GM10266 (cell line): Measurements from ENCODE around the gene E2F4.

Source experiments
- DNase-seq: peaks from one replicate; pipeline ENCODE4 v3.0.0; 2012; ENCODE audit errors: extremely low spot score
- CTCF ChIP-seq: IDR thresholded peaks from 2 replicates; pipeline ENCODE4 v1.5.1; 2012; ENCODE audit warnings: mild to moderate bottlenecking, low read depth; ENCODE audit not compliant: control insufficient read depth, insufficient read depth; ENCODE audit errors: missing control alignments

The E2F4 gene

GRCh38 chr16:67227567-67227921 is 35.6 kb downstream of the E2F4 start:
- DNase-seq, result no peak
- TF ChIP-seq CTCF, result no peak

- no peak for TF ChIP-seq CTCF
- DNase-seq, result no peak
Observed at GRCh38 chr16:67228034-67228785, 36.3 kb downstream of the E2F4 start.

DNA sequence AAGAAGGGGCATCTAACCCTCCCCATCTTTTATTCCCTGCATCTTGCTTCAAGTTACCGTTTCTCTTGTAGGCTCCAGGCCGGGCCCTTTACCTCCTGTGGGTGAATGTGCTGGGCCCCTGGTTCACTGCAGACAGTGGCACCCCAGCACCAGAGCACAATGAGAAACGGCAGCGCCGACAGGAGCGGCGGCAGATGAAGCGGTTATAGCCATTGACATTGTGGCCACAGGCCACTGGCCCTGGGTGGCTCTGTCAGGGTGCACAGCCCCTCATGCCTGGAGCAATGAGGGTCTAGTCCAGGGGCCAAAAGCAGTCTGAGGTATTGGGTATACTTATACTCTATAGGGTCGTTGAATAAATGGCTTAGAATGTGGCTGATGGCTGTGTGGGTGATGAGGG is 37.0 kb downstream of the E2F4 start:
- DNase-seq, result no peak
- TF ChIP-seq CTCF, result no peak

DNA sequence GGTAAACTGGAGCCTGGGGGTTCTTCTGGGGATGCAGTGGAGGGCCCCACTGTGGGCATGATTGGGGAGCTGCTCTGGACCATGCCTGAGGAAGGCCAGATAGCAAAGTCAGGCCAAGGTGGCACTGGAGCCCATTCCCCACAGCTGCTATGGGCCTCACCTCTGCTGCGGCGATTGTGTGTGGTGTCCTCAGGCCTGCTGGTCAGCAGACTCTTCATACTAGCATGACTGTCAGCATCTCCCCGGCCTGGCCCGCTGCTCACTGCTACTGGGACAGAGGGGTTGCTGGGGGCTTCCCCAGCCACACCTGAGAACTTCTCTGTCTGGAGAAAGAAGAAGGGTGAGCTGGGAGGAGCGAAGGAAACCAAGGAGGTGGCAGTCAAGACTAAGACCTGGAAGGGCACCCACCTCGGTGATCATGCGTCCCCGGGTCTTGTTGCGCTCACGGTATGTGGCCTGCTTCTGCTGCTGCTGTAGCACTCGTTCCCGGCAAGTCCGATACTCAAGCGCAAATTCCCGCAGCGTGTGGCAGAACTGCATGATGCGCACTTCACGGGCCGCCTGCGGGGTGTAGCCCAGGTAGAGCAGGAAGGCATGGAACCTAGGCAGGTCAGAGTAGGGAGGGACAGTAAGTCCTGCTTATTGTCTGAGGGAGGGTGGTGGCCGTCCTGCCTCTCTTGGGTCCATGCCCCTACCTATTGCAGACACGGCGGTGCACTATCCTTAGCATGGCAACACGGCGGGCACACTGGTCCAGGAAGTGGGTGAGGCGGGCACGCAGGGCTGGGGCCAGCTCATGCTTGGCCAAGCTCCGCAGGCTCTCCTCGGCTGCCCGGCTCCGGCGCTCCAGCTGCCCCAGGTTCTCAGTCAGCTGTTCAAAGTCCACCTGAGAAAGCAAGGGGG is 38.2 kb downstream of the E2F4 start:
- no peak for DNase-seq
- TF ChIP-seq CTCF, result no peak

DNA sequence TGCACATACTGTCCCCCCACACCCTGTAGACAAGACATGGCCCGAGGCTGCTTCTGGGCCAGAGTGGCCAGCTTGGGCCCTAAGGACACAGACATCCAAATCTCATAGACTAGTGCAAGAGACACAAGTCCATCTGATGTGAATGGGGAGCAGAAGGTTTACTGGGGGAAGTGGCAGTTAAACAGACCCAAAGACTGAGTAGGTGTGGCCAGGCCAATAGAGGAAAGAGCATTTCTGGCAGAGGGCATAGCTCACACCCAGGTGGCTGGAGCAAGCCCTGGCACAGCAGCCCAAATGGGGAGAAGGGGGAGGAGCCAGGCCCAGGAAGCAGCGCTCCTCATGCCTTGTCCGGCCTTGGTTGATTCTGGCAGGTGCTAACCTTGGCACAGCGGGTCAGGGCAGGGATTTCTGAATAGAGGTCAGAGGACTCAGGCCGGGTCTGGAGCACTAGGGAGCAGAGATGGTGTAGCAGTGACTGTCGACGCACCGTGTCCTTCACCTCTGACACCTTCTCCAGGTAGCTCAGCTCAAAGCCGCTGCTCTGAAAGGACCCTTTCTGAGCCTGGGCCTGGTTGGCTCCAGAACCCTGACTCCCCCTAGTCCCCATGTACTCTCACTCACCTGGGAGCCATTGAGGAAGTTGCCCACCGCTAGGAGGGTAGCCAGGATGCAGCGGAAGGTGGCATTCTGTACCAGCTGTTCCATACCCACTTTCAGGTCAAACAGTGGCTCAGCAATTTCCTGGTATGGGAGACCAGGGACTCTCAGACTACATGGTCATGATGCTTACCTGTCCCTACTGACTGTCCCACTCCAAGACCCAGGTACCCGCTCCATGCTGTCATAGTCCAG is 39.1 kb downstream of the E2F4 start:
- no peak for TF ChIP-seq CTCF
- no peak for DNase-seq

GRCh38 chr16:67233596-67233995 is 41.6 kb downstream of the E2F4 start:
- DNase-seq, result no peak
- TF ChIP-seq CTCF, result no peak
